ENCODE data around the gene CCT5. TPM values are rescaled to one million over a fixed set of nuclear protein-coding genes. Genes with fewer than 3 reads are reported as not detected.

Gene CCT5
- total and polyA plus RNA-seq, 12 donors: 81.3 to 645 (median 151) TPM

GRCh38 chr5:10311595-10312425 is 61.7 kb downstream of the CCT5 start:
- no peak for DNase-seq
- 78 to 83% (median 80%) methylated on average over 10 of the region's 10 CpGs for WGBS, 4 donors
- intact Hi-C loops (cut with DNase I): no loop called here
- H3K27me3 ChIP-seq: no peaks in the 10 kb centered on the region
- H3K4me1 ChIP-seq (replicated peaks in 1 of 2): peaks cover 8 to 17% of the 10 kb centered on the region in 2 donors
- H3K27ac ChIP-seq: no peak overlapping the region
- H3K4me3 ChIP-seq: no peak overlapping the region
- no peaks in the 10 kb centered on the region for H3K9me3 ChIP-seq (replicated peaks in 1 of 3)
- no peaks in the 10 kb centered on the region for H3K36me3 ChIP-seq (replicated peaks in 1 of 2)
- no peak for TF ChIP-seq POLR2A (IDR thresholded peaks at IDR 0.05)
- TF ChIP-seq, protein P1, sequence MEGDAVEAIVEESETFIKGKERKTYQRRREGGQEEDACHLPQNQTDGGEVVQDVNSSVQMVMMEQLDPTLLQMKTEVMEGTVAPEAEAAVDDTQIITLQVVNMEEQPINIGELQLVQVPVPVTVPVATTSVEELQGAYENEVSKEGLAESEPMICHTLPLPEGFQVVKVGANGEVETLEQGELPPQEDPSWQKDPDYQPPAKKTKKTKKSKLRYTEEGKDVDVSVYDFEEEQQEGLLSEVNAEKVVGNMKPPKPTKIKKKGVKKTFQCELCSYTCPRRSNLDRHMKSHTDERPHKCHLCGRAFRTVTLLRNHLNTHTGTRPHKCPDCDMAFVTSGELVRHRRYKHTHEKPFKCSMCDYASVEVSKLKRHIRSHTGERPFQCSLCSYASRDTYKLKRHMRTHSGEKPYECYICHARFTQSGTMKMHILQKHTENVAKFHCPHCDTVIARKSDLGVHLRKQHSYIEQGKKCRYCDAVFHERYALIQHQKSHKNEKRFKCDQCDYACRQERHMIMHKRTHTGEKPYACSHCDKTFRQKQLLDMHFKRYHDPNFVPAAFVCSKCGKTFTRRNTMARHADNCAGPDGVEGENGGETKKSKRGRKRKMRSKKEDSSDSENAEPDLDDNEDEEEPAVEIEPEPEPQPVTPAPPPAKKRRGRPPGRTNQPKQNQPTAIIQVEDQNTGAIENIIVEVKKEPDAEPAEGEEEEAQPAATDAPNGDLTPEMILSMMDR (IDR thresholded peaks at IDR 0.05): no peak

DNA sequence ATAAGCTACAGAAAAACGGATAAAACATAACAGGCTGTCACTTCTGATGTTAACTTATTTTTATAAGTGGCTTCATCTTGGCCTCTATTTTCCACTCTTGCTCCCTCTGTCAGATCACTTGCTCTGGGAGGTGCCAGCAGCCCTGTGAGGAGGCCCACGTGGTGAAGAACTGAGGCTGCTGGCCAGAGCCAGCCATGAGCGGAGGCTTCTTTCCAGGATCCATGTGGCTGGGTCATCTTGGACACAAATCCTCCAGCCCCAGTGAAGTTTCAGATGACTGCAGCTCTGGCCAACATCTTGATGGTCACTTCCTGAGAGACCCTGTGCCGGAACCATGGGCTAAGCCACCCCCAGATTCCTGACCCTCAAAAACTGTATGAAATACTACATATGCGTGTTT is 65.1 kb downstream of the CCT5 start:
- H3K9me3 ChIP-seq (replicated peaks in 1 of 3): no peaks in the 10 kb centered on the region
- WGBS, 4 donors: 74 to 82% (median 77%) methylated on average over 5 of the region's 5 CpGs
- intact Hi-C loops (cut with DNase I): no loop called here
- DNase-seq: no peak
- H3K4me3 ChIP-seq: no peak overlapping the region
- no peaks in the 10 kb centered on the region for H3K36me3 ChIP-seq (replicated peaks in 1 of 2)
- no peak overlapping the region for H3K27ac ChIP-seq
- no peaks in the 10 kb centered on the region for H3K27me3 ChIP-seq
- peaks cover 4 to 11% of the 10 kb centered on the region in 2 donors for H3K4me1 ChIP-seq (replicated peaks in 1 of 2)
- TF ChIP-seq, protein P1 (IDR thresholded peaks at IDR 0.05): no peak
- TF ChIP-seq POLR2A (IDR thresholded peaks at IDR 0.05): no peak

Small RNAs within 50 kb of the gene (small RNA-seq; reads per million reads assigned to genes)
- gene RF00019: 0 reads per million in 2 donors

Other genes starting within 250 kb of the CCT5 start
- gene ATPSCKMT, start 392 bp upstream of the CCT5 start, total RNA-seq: 10 to 100 TPM; 11.4 to 59.0 (median 24.0) TPM
- gene ATPSCKMT, start 392 bp upstream of the CCT5 start, polyA plus RNA-seq: 10 to 100 TPM; 13.7 to 26.5 (median 14.9) TPM
- gene CMBL, start 57.6 kb downstream of the CCT5 start, total RNA-seq: 10 to 100 TPM; 14.9 to 87.7 (median 28.2) TPM
- 10 to 100 TPM; 28.7 to 56.6 (median 29.4) TPM for gene CMBL, start 57.6 kb downstream of the CCT5 start, polyA plus RNA-seq
- 100 to 1,000 TPM in 5 of 9 donors, 10 to 100 TPM in 4; 51.6 to 170 (median 131) TPM for gene MARCHF6, start 103.4 kb downstream of the CCT5 start, total RNA-seq
- gene MARCHF6, start 103.4 kb downstream of the CCT5 start, polyA plus RNA-seq: 100 to 1,000 TPM in 1 of 3 donors, 10 to 100 TPM in 2; 74.0 to 140 (median 98.5) TPM
- 1 to 10 TPM in 2 of 9 donors, under 1 TPM in 4, not detected in 3; 0.39 to 3.9 (median 0.46) TPM for gene ROPN1L, start 191.6 kb downstream of the CCT5 start, total RNA-seq
- gene ROPN1L, start 191.6 kb downstream of the CCT5 start, polyA plus RNA-seq: under 1 TPM; 0.15 to 0.56 (median 0.24) TPM

Measured in adrenal gland (tissue), 12 donors.